ENCODE measurements around the gene P2RY10.
"Not testable (repeated sequence)": the region's sequence is repeated elsewhere in the genome, so short reads cannot be mapped to it uniquely, and the experiment has no call there.

The P2RY10 gene, protein sequence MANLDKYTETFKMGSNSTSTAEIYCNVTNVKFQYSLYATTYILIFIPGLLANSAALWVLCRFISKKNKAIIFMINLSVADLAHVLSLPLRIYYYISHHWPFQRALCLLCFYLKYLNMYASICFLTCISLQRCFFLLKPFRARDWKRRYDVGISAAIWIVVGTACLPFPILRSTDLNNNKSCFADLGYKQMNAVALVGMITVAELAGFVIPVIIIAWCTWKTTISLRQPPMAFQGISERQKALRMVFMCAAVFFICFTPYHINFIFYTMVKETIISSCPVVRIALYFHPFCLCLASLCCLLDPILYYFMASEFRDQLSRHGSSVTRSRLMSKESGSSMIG

DNA sequence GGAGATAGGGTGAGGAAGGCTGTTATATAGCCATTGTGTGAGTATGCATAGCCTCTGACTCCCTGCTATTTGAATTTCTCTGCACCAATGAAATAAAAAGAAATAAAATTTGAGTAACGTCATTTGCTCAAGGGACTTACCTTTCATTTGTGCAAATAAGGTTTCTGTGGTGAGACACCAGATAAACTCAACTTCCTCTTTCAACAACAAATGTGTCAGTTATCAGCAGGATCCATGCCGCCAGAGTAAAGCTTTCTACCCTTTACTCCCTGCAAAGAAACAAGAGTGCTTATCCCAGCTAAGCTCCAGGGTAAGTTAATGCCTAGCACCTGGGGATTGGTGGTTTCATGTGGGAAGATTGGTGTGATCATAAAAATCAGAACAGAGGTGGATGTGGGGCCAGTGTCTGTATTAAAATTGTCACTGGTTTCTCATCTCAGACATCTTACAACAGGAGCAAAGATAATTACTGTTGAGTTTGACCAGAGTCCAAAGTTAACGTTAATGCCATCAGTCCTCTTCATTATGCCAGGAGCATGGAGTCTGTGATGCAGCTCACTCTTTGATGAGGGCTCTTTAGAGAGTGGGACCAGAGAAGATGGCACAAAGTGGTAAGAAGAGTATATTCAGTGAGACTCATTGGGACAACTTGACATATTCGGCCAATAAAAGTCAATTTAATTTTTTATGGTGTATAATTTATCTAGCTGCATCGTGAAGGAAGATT lies at the start of gene P2RY10:
TSS of gene P2RY10 (plus strand) at position 206 of the 727 bp plus-strand sequence. CDS start 15,130 bp downstream, outside the sequence.
- no peak for DNase-seq

DNA sequence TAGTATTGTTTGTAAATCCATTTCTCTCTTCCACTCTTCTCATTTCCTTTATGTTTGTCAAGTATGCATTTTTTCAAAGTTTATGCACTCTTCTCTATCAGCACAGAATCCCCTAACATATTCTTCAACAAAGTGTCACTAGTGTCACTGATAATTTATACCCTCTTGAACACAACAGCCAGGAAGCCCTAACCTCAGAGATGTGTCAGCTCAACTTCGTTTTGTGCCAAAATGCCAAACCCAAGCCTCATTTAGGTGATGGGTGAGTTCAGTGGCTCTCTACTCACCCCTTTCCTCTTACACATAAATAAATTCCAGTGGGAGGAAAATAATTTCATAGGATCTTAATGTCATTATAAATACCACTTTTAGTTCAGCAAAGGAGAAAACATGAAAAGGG lies 22.4 kb upstream of the P2RY10 start:
- no peak for DNase-seq

DNA sequence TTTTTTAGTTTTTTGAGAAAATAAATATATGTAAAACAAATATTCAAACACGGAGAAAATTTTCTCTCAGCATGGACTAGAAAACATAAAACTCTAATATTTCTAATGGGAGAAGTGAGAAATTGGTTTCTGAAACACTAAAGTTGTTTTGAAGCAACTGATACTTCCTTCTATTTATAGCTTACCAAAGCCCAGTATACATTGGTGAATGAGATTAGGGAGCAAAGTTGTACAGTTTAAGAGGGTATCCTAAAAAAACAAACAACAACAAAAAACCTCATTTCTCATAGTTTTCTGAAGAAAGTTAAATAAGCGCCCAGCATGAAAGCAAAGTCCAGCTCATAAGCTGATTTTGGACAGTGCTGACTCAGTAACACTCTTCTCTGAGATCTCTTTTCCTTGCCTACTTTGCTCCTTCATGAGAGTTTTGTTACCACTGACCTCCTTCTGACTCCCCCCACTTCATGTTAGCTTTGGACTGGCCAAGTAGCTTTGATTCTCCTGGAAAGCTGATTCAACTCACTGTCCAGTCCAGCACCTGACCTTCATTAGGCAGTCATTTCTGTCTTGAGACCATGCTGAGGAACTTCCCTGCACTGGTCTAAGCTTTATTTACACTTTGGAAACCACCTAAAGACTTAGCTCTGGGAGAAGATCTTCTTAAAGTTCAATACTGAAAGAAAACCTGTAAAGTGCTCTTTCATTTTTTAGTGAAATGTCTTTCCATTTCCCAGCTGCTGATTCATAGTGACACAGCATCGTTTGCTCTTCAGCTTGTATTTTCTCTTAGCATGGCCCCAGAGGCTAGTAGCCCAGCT lies 21.8 kb upstream of the P2RY10 start:
- DNase-seq = no peak

DNA sequence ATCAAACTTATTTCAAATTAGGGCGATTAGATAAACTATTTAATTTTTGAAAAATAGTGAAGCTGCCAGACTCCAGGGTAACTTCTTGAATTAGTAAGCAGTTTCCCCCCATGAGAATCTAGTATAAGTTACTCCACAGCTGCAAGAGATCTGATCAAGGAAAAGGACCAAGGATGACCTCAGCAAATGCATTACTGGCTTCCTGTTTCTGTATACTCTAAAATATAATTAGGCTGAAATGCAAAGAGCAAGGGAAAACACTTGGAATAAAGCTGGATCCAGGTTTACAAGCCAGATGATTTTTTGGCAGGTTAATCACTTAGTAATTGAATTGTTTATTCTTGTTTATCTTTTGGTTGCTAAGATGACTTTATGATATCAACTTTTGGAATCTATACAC lies 13.4 kb upstream of the P2RY10 start:
- no peak for DNase-seq

DNA sequence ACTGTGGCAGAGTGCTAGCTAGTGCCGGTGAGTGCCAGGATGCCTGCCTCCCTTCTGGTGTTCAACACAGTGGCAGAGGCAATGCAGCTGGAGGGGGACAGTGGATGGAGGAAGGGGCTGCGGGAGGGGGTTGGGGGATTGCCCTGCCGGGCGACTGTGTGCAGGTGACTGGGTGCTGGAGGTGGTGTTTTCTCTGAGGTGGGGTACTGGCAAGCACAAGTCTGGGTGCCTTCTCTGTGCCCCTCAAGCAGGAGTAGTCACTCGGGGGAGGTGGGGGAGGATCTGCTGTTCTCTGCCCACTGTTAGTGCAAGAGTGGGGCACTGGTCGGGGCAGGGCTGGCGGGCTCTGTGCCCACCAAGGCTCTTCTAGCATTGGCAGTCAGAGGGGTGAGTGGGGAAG lies 10.3 kb upstream of the P2RY10 start:
- no peak for DNase-seq

DNA sequence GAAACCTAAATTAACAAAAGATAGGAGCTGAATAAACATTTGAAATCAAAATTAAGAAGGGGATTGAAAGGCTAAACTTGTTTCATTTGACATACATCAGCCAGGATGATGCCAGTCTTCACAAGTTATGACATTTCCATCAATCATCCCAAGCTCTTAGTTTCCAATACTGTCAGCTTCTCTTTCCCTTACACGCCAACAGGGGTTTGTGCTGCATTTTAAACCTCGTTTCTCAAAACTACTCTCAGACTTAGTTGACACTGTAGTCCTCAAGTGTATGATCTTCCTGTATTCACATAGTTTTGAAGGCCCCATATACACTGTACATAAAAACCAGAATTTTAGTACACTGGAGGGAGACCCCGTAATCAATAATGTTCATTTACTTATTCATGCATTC lies 840 bp upstream of the P2RY10 start:
- DNase-seq = no peak

DNA sequence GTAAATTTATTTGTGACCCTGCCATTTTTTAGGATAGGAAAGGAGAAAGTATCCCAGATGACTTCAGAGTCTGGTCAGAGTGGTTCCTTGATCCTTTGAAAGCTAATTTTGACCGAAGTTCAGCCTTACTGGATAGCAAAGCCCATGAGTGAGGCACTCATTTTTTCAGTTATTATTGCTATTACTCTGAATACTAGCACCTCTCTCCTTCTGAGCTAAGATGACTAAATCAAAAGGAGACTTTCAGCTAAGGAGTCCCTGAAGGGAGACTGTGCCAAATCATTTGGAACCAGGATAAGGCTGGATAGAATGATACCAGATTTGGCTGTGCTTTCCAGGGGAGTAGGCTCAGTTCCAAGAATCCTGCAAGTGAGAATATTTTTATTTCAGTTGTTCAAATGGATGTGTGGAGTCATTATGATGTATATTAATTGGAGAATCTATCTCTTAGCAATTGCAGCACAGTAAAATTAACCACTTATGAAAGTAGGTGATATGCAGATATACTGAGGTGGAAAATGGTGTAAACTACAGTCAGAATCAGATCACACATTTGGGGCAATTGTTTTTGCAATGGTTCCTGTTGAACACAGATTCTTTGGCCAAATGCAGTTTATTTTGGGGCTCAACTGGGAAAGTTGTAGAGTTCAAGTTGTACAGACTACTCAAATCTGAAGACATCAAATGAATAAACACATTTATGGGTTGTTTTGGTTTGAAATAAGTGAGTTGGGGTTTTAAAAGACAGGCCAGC lies 1.2 kb downstream of the P2RY10 start:
- DNase-seq = no peak

DNA sequence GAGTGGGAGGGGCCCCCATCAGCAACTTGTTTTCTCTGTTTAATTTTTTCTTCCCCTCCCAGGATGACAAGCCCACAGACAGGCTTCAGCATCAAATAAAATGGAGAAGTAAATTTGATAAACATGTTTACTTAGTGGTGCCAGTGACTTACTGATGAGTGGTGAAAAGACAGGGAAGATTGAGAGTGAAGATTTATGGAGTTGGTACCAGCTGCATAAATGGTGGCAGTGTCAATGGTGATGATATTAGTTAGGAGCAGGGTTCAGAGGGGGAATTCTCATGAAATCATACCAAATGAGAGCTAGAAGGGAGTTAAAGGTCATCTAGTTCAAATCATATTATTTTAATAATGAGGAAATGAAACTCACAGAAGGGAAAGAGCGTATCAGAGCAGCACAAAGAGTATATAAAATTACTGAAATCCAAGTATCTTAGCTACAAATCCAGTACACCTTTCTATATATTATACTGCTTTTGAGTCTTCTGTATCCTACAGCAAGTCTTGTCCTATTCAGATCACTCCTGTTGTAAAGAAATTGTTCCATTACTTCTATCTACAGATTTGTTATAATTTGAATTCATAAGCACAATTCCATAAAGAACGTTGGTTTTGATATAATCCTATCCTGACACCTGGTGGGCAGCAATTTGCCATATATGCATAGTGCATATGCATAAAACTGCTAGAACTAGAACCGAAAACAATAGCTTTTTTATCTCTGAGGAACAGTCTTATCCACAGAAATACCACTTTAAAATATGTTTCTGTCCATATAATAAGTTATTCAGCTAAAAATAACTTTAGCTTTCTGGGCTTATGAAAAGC lies 5.0 kb downstream of the P2RY10 start:
- DNase-seq = no peak

DNA sequence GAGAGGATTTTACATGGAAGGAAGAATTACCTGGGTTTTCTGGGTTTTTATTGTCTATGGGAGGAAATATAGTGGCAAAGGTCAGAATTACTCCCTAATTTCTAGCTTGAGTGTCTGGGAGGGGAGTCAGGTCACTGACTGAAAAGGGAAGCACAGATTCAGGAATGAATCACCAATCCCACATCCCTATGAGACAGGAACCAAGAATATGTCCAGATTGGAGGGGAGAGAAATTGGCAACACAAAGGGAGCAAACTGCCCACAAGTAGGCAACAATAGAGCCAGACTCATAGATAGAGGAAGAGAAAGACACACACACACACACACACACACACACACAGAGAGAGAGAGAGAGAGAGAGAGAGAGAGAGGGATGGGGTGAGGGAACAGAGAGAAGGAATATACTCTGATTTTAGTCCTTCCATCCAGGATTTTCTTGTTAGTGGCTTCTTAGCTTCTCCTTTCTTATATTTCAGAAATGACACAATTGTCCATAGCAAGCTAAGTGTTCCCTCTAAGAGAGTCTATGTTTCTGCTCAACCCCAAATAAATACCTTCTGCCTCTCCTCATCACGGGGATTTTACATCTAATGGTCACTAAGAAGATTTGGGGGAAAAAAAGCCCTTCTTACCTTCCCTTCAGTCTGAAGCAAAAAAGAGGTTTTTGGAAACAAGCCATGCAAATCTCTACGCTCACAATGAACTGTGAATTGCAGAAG lies 12.0 kb downstream of the P2RY10 start:
- no peak for DNase-seq

DNA sequence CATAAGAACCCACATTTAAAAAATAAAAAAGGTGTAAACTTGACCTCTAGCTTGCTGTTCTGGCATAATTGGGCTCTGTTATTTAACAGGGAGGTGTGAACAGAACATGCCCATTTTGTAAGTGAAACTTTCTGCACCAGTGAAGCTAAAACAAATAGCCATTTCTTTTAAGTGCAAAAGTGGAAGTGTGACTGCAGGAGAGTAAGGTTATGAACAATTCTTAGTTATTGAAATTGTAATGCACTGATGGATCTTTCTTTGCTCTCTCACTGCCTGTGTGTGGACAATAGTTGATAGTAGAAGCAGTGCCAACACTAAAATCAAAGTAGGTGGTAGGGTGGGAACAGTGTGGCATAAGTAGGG lies 12.6 kb downstream of the P2RY10 start:
- DNase-seq = no peak

DNA sequence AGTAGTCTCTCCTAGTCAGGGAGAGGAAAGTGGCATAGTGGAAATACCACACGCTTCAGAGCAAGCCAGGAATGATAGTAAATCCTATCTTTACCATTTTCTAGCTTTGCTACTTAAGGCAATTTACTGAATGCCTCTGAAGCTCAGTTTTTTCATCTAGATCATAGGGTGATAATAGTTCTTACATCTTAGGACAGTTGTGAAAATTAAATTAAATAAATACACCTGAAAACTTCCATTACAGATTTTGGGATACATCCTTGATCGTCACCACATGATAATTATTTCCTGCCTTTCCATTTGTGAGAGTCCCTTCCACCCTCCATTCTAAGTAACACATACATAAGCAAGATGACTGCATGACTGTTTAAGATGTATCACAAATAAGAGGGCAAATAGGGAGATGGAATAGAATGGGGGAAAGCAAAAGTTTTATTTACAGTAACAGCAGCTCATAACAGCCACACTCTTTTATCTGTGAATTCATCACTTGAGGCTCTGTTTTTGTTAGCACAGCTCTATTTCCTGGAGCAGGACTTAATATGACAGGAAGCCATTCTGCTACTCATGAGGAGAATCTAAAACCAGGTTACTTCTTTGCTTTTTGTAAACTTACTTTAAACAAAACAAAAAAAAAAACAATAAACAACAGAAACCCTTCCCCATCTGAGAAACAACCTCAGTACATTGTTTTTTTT lies 13.4 kb downstream of the P2RY10 start:
- no peak for DNase-seq

DNA sequence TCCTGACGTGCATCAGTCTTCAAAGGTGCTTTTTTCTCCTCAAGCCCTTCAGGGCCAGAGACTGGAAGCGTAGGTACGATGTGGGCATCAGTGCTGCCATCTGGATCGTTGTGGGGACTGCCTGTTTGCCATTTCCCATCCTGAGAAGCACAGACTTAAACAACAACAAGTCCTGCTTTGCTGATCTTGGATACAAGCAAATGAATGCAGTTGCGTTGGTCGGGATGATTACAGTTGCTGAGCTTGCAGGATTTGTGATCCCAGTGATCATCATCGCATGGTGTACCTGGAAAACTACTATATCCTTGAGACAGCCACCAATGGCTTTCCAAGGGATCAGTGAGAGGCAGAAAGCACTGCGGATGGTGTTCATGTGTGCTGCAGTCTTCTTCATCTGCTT lies 15.7 kb downstream of the P2RY10 start:
- no peak for DNase-seq

DNA sequence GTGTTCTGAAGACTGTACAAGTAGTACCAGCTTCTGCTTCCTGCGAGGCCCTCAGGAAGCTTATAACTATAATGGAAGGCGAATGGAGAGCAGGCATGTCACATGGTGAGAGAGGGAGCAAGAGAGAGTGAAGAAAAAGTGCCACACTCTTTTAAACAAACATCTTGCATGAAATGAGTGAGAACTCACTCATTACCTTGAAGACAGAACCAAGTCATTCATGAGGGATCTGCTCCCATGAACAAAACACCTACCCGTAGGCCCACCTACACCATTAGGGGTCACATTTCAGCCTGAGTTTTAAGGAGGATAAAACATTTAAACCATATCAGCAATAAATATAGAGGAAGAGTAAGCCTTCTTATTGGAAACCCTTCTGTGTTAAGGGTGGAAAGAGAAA lies 19.4 kb downstream of the P2RY10 start:
- no peak for DNase-seq

DNA sequence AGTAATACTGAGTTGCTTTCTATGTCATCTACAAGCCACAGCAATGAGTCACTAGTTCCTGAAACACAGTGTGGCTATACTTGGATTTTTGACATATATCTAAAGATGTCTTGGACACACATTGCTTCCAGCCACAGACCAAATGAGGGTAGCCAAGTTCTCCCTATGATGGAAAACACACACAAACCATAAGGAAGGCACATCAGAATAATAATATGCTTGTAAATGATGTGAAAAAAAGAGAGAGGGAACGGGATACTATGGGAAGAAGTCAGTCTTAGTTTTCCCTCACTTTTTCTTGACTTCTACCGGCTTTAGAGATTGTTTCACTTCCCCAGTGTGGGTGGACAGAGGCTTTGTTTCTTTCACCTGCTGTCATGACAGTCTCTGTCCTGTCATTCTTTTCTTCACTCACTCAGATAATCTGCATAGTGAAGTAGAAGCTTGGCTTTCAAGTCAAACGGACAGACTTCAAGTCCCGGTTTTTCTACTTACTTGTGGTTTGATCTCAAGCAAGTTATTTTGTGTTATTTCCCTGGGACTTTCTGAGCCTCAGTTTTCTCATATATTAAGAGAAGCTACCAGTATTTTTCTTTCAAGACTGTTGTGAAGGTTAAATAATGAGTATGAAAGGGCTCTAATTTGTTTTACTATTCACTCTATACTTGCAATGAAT lies 34.7 kb downstream of the P2RY10 start:
- no peak for DNase-seq

DNA sequence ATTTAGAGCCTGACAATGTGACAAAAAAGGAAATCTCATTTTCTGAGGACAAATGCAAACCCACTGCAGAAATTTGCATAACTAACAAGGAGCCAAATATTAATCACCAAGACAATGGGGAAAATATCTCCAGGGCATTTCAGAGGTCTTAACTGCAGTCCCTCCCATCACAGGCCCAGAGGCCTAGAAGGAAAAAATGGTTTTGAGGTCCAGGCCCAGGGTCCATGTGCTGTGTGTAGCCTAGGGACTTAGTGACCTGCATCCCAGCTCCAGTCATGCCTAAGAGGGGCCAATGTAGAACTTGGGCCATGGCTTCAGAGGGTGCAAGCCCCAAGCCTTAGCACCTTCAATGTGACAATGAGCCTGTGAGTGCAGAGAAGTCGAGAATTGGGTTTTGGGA lies 44.2 kb downstream of the P2RY10 start:
- no peak for DNase-seq

DNA sequence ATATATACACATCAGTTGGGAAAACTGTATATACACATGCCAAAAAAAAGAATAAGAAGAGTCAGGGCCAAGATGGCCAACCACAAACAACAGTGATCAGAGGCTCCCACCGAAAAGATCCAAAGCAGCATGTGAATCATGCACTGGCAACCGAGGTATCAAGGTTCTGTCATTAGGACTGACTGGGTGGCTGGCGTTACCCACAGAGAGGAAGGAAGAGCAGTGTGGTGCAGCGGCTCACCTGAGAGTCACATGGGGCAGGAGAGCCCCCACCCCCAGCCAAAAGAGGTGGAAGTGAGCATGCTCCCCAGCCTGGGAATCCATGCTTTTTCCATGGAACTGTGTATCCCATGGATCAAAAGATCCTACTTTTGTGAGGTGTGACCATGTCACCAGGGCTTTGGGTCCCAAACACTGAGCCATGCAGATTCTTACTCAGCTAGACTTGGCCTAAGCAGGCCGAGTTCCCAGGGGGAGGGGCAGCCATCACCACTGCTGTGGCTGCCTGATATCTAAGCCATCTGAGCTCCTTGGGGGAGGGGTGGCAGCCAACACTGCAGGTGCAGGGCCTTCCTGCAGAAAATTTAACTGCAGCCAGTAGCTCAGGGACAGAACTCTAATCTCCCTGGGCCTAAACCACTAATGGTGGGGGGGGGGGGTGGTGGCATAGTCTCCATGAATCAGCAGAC lies 52.8 kb downstream of the P2RY10 start:
- DNase-seq = peak; percentile 10

DNA sequence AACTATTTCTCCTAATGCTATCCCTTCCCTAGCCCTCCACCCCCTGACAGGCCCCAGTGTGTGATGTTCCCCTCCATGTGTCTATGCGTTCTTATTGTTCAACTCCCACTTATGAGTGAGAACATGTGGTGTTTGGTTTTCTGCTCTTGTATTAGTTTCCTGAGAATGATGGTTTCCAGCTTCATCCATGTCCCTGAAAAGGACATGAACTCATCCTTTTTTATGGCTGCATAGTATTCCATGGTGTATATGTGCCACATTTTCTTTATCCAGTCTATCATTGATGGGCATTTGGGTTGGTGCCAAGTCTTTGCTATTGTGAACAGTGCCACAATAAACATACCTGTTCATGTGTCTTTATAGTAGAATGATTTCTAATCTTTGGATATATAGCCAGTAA lies 62.3 kb downstream of the P2RY10 start:
- DNase-seq = not testable (repeated sequence)
